ENCODE measurements around the gene PLCH2. TPM values are rescaled to one million over a fixed set of nuclear protein-coding genes. Genes with fewer than 3 reads are reported as not detected.
"Not testable (repeated sequence)": the region's sequence is repeated elsewhere in the genome, so short reads cannot be mapped to it uniquely, and the experiment has no call there.

PLCH2 gene
- total RNA-seq, 1 donor from 2014 or later, result 0.92 TPM

DNA sequence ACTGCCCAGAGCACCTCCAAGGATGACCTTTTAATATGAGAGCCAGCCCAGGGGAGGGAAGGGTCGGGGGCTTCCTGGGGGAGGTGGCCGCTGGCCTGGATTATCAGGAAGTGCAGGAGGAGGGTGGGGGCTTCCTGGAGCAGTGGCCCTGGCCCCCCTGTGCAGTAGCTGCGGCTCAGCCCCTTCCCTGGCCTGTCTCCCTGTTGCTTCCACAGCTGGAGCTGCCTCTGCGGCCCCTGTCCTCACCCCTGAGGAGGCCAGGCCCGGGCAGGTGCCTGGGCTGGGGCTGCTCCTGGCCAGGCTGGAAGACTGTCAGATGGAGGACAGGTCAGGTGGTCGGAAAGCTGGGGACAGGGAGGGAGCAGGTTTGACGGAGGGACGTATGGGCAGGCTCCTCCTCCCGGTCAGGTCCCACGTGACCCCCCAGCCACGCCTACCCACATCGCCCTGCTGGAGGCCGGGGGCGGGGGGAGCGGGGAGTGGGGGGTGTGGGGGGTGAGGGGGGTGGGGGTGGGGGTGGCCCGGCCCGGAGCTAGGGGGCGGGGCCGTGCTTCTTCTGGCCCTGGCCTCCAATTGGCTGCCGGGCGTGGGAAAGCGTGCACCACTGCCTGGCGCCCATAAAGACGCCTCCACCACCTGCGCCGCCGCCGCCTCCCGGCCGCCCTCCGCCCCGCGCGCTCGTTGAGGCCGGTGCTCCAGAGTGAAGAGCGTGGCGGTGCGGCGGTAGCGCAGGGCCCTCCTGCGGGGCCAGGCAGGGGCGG lies 69.8 kb downstream of the PLCH2 start:
- Histone ChIP-seq H3K4me3 (ENCODE audit: low read depth, low read length) (peak overlapping the region; percentile 53), H3K36me3 (ENCODE audit: control insufficient read depth, insufficient read depth, low read length) (no peaks in the 10 kb centered on the region), H3K27me3 (ENCODE audit: control insufficient read depth, insufficient read depth, low read length) (peaks cover 3% of the 10 kb centered on the region)
- DNase-seq (ENCODE audit: low read depth), result peak; percentile 37
- no peak for TF ChIP-seq CTCF (IDR thresholded peaks at IDR 0.05; ENCODE audit: insufficient read depth, low read length, poor library complexity, severe bottlenecking)

DNA sequence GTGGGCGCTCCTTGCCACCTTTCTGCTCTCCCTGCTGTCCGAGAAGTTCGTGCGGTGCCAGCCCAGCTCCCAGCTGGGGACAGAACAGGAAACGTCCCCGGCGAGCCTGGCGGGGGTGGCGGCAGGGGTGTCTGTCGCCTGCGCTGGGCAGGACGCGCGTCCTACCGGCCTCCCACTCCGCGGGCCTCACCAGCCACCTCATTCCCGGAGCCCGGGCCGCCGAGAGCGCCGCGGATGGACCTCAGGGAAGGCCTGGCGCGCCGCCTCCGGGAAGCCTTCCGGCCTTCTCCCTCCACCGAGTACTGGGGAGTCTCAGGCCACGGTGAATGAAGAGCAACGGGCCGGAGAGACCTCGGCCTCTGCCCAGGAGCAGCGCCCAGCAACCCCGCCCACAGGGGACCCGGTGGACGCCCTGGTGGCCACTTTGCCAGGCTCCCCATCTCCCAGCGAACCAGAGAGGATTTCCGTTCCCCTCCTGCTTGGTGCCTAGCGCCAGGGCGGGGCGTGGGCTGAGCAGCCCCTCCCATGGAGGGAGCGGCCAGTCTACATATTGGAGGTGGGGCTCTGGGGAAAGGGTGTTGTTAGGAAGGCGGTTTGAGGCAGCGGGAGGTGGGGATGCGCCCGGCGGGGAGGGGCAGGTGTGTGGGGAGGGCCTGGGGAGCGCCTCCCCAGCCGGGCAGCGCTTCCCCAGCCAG lies 70.6 kb downstream of the PLCH2 start:
- Histone ChIP-seq H3K36me3 (ENCODE audit: control insufficient read depth, insufficient read depth, low read length) (no peaks in the 10 kb centered on the region), H3K27me3 (ENCODE audit: control insufficient read depth, insufficient read depth, low read length) (no peaks in the 10 kb centered on the region), H3K4me3 (ENCODE audit: low read depth, low read length) (peak overlapping the region; percentile 53)
- no peak for TF ChIP-seq CTCF (IDR thresholded peaks at IDR 0.05; ENCODE audit: insufficient read depth, low read length, poor library complexity, severe bottlenecking)
- peak; percentile 41 for DNase-seq (ENCODE audit: low read depth)

- peak overlapping the region; percentile 53 for H3K4me3 ChIP-seq (ENCODE audit: low read depth, low read length)
- no peak for TF ChIP-seq CTCF (IDR thresholded peaks at IDR 0.05; ENCODE audit: insufficient read depth, low read length, poor library complexity, severe bottlenecking)
- H3K27me3 ChIP-seq (ENCODE audit: control insufficient read depth, insufficient read depth, low read length), result peaks cover 4% of the 10 kb centered on the region
- H3K36me3 ChIP-seq (ENCODE audit: control insufficient read depth, insufficient read depth, low read length), result no peaks in the 10 kb centered on the region
- no peak for DNase-seq (ENCODE audit: low read depth)
Observed at GRCh38 chr1:2547210-2548067, 71.3 kb downstream of the PLCH2 start.

GRCh38 chr1:2548068-2548589 lies 72.0 kb downstream of the PLCH2 start:
- H3K36me3 ChIP-seq (ENCODE audit: control insufficient read depth, insufficient read depth, low read length), result no peaks in the 10 kb centered on the region
- H3K27me3 ChIP-seq (ENCODE audit: control insufficient read depth, insufficient read depth, low read length), result peaks cover 5% of the 10 kb centered on the region
- DNase-seq (ENCODE audit: low read depth), result no peak
- TF ChIP-seq CTCF (IDR thresholded peaks at IDR 0.05; ENCODE audit: insufficient read depth, low read length, poor library complexity, severe bottlenecking), result peak; percentile 97
- H3K4me3 ChIP-seq (ENCODE audit: low read depth, low read length), result no peak overlapping the region

DNA sequence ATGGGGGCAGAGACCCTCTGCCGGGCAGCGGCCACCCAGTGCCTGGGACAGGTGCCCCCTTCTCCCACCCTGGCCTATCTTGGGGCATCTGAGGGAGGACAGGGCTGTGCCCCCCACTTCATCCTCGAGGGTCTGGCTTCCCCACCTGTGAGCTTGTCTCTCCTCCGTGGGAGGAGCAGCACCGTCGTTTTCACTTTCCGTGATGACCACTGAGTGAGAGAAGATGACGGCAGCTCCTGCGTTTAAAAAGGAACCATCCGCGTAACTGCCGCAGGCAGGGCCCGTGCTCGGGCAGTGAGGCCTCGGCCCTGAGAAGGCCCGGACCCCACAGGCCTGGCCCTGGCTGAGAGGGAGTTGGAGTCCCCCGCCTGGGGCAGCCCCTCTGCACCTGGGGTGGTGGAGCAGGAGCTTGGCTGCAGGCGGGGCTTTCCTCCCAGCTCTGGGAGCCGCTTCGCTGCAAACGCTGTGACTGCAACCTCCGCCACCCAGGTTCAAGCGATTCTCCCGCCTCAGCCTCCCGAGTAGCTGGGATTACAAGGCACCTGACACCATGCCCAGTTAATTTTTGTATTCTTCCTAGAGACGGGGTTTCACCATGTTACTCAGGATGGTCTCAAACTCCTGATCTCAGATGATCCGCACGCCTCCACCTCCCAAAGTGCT lies 73.4 kb downstream of the PLCH2 start:
- not testable (repeated sequence) for H3K36me3 ChIP-seq (ENCODE audit: control insufficient read depth, insufficient read depth, low read length); H3K27me3 ChIP-seq (ENCODE audit: control insufficient read depth, insufficient read depth, low read length); DNase-seq (ENCODE audit: low read depth); H3K4me3 ChIP-seq (ENCODE audit: low read depth, low read length)

DNA sequence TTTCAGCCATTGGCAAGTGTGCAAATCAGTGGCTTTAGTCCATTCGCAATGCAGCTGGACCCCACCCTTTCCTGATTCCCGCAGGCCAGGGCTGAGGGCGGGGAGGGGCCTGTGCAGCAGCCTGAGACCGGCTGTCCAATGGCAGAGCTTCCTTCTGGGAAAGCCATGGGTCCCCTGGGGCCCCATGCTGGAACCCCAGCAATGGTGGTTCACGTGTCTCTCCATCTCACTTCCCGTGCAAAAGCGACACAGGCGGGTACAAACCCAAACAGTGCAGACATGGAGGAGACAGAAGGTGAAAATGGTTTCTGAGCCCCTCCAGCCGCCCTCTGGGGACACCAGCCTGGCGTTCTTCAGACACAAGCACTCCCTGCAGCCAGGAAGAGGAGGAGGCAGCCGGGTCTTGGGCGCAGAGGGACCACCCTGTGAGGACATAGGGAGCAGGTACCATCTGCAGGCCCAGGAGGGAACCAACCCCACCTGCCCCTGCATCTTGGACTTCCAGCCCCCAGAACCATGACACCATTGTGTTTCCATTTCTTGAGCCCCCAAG lies 74.3 kb downstream of the PLCH2 start:
- not testable (repeated sequence) for H3K27me3 ChIP-seq (ENCODE audit: control insufficient read depth, insufficient read depth, low read length); DNase-seq (ENCODE audit: low read depth); H3K36me3 ChIP-seq (ENCODE audit: control insufficient read depth, insufficient read depth, low read length); H3K4me3 ChIP-seq (ENCODE audit: low read depth, low read length)

GRCh38 chr1:2551544-2551943 lies 75.5 kb downstream of the PLCH2 start:
- DNase-seq (ENCODE audit: low read depth); H3K4me3 ChIP-seq (ENCODE audit: low read depth, low read length); H3K36me3 ChIP-seq (ENCODE audit: control insufficient read depth, insufficient read depth, low read length): not testable (repeated sequence)
- peaks cover 12% of the 10 kb centered on the region for H3K27me3 ChIP-seq (ENCODE audit: control insufficient read depth, insufficient read depth, low read length)

All from kidney epithelial cell (primary cell).